Cardiac muscle cell (in vitro differentiated cells and primary cell): ENCODE results near the gene CALML5. TPM values are rescaled to one million over a fixed set of nuclear protein-coding genes. Genes with fewer than 3 reads are reported as not detected.

Experiments used
- DNase-seq, 2 donors: peaks; one replicate each; pipeline versions ENCODE4 v3.0.0 to v3.0.0-alpha.2; 2010 to 2017; ENCODE audit warnings: low read depth in 1 of 2, low spot score in 1 of 2
- H3K27ac ChIP-seq: fragments of 200-600 bp; sonication (generic); 2 replicates; pipeline ENCODE4 v1.5.1; 2016
- H3K27me3 ChIP-seq: fragments of 200-600 bp; sonication (generic); 2 replicates; pipeline ENCODE4 v1.6.0; 2016; ENCODE audit warnings: control low read depth
- H3K36me3 ChIP-seq: fragments of 200-600 bp; sonication (generic); 2 replicates; pipeline ENCODE4 v1.5.1; 2016; ENCODE audit warnings: control low read depth
- H3K4me1 ChIP-seq: fragments of 200-600 bp; sonication (generic); 2 replicates; pipeline ENCODE4 v1.8.1; 2017; ENCODE audit warnings: low read depth, mild to moderate bottlenecking, mixed run types
- H3K4me3 ChIP-seq: fragments of 200-600 bp; sonication (generic); 2 replicates; pipeline ENCODE4 v1.5.1; 2016; ENCODE audit warnings: mild to moderate bottlenecking
- H3K9me3 ChIP-seq: fragments of 200-600 bp; sonication (generic); 2 replicates; pipeline ENCODE4 v1.5.1; 2017; ENCODE audit warnings: low read depth, mild to moderate bottlenecking, control low read depth
- polyA plus RNA-seq: library from polyadenylated mRNA; unstranded; fragments of >200 nt; fragmentation: Nextera tagmentation; extraction: Ambion mirVana; gene quantifications from 2 replicates; pipeline ENCODE4 v1.2.1, GENCODE V29; 2016
- total RNA-seq: library from RNA; depleted of rRNA; stranded (reverse); fragments of >200 nt; gene quantifications from 2 replicates; pipeline ENCODE4 v1.2.3, GENCODE V29; 2016
- TF ChIP-seq, protein P1 (sequence below): IDR thresholded peaks from 2 replicates; pipeline ENCODE4 v1.5.1; 2012; ENCODE audit warnings: low read depth, mild to moderate bottlenecking, low read length

CALML5 gene
- total and polyA plus RNA-seq, 2 experiments from 2014 or later, result not detected

DNA sequence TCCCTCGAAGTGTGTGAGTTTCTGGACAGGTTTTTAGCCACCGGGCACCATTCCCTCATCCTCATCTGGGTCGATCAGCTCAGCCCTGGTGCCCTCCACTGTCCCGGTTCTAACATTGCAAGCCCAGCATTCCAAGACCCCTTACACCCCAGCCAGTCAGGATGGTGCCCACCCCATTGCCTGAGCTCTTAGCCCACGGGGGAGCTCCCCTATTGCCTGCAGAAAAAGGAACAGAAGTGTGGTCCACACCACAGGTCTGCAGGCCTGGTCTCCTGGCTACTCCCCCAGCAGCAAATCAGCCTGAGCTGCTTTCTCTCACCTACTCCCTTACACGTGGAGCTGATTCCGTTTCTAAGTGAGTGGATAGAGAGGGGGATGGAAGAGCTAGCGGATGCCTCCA is 4.8 kb downstream of the CALML5 start:
- Histone ChIP-seq H3K36me3 (no peaks in the 10 kb centered on the region), H3K27ac (no peak overlapping the region), H3K4me1 (no peaks in the 10 kb centered on the region), H3K27me3 (no peaks in the 10 kb centered on the region), H3K9me3 (no peaks in the 10 kb centered on the region), H3K4me3 (no peak overlapping the region)
- TF ChIP-seq, protein P1, sequence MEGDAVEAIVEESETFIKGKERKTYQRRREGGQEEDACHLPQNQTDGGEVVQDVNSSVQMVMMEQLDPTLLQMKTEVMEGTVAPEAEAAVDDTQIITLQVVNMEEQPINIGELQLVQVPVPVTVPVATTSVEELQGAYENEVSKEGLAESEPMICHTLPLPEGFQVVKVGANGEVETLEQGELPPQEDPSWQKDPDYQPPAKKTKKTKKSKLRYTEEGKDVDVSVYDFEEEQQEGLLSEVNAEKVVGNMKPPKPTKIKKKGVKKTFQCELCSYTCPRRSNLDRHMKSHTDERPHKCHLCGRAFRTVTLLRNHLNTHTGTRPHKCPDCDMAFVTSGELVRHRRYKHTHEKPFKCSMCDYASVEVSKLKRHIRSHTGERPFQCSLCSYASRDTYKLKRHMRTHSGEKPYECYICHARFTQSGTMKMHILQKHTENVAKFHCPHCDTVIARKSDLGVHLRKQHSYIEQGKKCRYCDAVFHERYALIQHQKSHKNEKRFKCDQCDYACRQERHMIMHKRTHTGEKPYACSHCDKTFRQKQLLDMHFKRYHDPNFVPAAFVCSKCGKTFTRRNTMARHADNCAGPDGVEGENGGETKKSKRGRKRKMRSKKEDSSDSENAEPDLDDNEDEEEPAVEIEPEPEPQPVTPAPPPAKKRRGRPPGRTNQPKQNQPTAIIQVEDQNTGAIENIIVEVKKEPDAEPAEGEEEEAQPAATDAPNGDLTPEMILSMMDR, result no peak
- no peak for DNase-seq

DNA sequence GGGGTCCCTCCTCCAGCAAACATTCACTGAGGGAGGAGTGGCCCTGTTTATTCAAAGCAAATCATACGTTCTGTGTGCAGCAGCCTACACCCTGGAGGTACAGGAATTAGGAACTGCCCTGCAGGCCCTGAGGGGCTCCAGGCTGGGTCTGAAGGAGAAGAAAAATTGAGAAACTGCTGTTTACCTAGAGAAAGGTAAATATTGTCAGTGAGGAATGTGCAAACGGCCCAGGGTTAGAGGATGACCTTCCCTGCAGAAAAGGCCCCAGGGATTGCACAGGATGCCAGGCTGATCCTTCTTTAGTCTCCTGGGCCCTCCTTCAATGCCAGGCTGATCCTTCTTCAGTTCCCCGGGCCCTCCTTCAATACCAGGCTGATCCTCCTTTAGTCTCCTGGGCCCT is 5.7 kb downstream of the CALML5 start:
- Histone ChIP-seq H3K36me3 (no peaks in the 10 kb centered on the region), H3K4me1 (no peaks in the 10 kb centered on the region), H3K27ac (no peak overlapping the region), H3K4me3 (no peak overlapping the region), H3K9me3 (no peaks in the 10 kb centered on the region), H3K27me3 (no peaks in the 10 kb centered on the region)
- TF ChIP-seq, protein P1, result no peak
- no peak for DNase-seq

DNA sequence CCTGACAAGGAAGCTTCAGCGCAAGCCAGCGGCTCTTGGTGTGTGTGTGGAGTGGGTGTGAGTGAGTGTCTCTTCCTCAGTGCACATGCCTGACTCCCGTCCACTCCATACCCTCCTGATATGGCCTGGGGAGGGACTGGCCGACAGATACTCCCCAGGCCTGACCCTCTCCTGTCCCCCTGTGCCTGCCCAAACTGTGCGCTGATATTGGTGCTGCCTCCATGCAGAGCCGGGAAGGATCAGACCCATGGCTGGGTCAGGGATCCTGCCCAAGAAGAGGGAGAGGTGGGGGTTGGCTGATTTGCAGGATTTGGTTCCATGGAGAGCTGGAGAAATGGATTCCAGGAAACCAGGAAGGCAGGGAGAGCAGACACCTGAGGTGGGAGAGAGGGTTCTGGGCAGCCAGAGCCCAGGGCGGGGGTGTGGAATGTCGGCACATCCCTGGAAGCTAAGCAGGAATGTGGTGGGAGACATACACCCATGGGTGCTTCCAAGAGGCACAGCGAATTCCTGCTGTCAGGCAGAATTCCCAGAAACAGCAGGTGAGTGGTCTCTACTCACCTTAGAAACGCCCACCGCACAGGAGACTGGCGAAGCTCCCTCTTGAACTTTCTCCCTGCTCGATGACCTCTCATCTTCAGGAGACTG is 6.3 kb downstream of the CALML5 start:
- Histone ChIP-seq H3K36me3 (no peaks in the 10 kb centered on the region), H3K9me3 (no peaks in the 10 kb centered on the region), H3K27ac (no peak overlapping the region), H3K4me3 (no peak overlapping the region), H3K27me3 (no peaks in the 10 kb centered on the region), H3K4me1 (no peaks in the 10 kb centered on the region)
- no peak for DNase-seq
- TF ChIP-seq, protein P1, result no peak

DNA sequence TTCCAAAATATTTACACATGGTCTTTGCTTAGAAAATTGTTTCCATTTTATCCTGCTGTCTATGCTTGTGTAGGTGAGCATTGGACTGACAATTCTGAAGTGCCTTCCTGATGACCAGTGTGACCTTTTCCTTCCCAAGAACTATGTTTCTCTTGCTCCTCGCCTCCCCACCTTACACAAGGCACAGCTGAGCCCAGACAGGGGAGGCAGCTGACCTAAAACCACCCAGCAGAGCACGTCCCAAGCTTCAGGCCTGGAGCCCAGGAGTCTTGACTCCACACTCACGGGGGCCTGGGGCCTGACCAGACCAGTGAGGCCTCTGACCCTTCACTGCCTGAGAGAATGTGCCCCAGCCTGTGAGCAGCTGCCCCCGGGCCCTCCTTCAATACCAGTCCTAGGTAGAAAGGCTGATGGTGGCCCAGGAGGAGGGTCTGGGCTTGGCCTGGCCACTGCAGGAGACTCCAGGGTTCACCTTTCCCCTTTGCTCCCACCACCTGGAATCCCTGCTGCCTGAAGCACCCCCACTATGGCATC is 7.0 kb downstream of the CALML5 start:
- Histone ChIP-seq H3K27ac (no peak overlapping the region), H3K4me3 (no peak overlapping the region), H3K27me3 (no peaks in the 10 kb centered on the region), H3K4me1 (no peaks in the 10 kb centered on the region), H3K9me3 (no peaks in the 10 kb centered on the region), H3K36me3 (no peaks in the 10 kb centered on the region)
- TF ChIP-seq, protein P1, result no peak
- DNase-seq, result no peak

DNA sequence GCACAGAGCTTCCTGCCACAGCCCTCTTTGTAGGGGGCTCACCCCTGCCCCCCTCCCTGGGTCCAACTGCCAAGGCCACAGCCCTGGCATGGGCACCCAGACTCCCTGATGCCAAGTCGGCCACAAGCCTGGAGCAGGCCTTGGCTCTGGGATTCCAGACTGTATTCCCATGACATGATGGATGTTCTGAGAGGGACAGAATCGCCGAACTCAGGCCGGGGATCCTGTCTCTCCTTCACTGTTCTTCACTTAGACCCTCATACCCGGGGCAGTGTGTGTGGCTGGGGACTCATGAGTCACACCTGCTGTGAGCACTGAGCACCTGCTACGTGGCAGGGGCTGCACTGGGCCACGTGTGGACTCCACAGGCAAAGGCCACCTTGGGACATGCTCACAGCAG is 7.9 kb downstream of the CALML5 start:
- Histone ChIP-seq H3K36me3 (no peaks in the 10 kb centered on the region), H3K27me3 (no peaks in the 10 kb centered on the region), H3K27ac (no peak overlapping the region), H3K4me1 (no peaks in the 10 kb centered on the region), H3K4me3 (no peak overlapping the region), H3K9me3 (no peaks in the 10 kb centered on the region)
- no peak for DNase-seq
- TF ChIP-seq, protein P1, result no peak
